Forelimb muscle (tissue), 1 donor: ENCODE data around the gene PDZK1IP1. TPM values are rescaled to one million over a fixed set of nuclear protein-coding genes. Genes with fewer than 3 reads are reported as not detected.

Source experiments
- DNase-seq: peaks from one replicate; pipeline ENCODE4 v3.0.0-alpha.2; 2013; ENCODE audit warnings: low read depth
- polyA plus RNA-seq: library from polyadenylated mRNA; unstranded; fragments of 120-200 nt; gene quantifications from one replicate; pipeline ENCODE4 v1.2.1, GENCODE V29; 2013; ENCODE audit not compliant: insufficient read length

Gene PDZK1IP1, protein sequence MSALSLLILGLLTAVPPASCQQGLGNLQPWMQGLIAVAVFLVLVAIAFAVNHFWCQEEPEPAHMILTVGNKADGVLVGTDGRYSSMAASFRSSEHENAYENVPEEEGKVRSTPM
- polyA plus RNA-seq: not detected

DNA sequence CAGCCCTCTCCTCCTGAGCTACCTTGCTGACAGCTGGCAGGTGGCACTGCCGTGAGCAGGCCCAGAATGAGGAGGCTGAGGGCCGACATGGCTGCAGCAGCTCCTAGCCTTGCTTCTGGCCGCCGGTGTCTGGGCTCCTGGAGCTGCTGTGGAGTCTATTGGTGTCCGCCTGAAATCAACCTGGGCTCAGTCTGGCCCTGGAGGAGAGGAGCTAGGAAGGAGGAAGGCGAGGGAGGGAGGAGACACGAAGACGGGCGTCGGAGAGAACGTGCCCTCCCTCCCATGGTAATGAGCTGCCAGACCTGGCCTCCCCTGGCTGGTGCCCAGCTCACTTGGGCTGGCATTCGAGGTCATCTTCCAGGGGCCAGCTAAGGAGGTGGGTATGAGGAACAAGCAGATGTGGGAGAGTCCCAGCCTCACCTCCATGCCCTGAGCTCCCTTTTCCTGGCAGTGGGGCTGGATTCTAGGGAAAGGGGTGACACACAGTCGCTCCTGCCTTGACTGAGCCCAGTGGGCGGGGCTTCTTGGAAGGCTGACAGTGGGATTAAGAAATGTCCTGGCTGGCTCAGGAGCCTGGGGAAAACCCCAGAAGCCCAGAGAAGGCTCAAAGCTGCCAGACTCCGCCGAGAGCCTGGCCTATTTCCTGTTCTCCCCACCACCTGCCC is at the start of gene PDZK1IP1:
Gene PDZK1IP1 (minus strand): TSS at position 193 of the 665 bp plus-strand sequence. CDS start 104 bp downstream, at position 89.
- DNase-seq: no peak

DNA sequence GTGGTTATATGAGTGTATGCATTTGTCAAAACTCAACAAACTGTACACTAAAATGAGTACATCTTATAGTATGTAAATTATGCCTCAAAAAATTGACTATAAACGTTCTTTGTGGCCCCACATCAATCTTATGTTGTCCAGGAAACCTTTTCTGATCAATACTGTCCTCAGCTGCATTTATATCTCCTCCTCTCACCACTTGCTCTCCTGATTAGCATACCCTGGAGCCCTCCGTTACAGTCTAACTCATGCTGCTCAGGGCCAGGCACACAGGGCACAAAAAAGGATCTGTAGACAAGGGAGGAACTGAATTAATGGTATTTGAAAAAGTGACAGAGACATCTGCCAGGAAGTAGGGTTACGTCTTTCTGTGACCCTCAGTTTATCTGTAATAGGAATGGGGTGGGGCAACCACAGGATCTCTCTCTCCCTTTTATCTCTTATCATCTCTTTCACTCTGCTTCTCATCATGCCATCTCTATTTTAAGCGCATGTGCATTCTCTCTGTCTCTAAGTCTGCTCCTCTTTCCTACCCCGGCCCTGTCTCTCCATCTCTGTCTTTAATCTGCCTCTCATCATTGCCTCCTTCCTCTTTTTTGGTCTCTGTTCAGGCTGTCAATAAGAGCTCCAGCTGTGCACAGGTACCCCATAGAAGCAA is 49.2 kb upstream of the PDZK1IP1 start:
- no peak for DNase-seq

DNA sequence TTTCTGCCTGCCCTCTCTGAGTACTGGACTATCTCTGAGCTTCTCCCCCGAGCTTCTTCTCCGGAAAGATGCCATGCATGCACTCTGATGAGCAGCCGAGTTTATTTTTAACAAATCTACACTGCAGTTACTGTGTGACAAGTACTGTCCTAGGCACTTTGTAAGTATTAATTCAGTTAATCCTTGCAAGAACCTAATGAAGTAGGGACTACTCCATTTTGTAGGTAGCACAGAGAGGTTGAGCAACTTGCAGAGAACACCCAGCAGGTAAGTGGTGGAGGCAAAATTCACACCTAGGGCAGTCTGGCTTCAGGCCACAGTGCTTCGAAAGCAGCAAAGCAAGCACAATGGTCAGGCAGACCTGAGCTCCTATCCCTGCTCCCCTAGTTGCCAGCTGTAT is 46.0 kb upstream of the PDZK1IP1 start:
- no peak for DNase-seq

DNA sequence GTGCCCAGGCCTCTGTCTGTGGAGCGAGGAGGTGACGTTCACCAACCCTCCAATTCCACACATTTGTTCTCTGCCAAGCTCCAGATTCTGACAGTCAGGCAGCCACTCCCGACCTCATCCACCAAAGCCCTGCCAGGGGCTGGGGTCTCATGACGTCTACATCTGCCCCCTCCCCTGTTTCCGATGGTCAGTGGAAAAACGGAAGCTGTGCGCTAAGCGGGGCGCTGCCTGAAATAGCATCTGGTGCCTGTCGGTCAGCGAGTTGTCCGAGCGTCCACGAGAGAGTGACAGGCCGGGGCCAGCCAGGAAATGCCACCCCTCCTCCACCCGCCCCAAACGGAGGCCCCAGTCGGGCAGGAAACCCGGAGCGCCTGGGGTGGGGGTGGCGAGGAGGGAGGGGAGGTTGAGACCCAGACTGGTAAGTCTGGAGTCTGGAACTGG is 45.4 kb upstream of the PDZK1IP1 start:
- no peak for DNase-seq

DNA sequence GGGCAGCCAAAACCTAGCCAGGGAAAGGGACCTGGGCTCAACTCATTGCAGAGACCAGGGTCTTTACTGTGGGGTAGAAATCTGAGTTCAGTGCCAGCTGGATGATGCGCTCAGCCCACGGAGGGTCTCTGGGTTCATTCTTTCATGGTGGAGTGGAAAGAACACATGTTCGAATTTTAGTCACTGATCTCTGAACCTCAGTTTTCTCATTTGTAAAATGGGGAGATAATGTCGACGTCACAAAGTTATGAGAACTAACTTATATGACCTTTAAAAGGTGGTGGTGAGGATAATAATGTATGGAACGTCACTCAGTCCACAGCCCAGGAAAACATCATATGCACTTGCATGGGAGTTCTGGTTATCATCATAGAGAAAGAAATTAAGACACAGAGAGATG is 43.4 kb upstream of the PDZK1IP1 start:
- DNase-seq: no peak

DNA sequence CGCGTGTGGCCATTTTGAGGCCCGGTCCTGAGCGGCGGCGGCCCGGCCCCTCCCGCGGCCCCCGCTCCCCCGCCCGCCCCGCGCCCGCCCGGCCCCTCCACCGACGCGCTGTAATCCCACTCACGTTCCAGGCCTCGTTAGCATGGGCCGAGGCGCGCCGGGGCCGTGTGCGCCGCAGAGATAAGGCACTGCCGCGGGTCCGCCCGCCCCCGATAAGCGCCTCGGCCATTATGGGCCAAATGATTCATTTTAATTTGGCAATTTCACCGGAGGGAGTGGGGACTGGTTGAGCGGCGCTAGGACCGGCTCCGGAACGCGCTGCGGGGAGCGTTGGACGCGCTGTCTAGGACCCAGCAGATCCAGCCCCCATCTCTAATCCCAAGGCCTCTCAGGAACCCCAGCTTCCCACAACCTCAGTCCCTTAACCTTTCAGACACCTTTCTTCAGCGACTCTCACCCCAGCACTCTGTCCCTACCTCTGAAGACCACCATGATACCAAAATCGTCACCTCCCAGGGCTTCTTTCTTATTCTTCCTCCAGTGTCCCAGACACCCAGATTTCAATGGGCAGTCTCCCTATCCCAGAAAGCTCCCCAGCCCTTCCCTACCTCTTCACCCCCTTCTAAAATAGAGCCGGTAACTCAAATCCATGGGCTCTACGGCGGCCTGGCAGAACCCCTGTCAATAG is 42.5 kb upstream of the PDZK1IP1 start, which contains the start of gene TAL1:
Gene TAL1 (minus strand): TSS at position 39 of the 688 bp plus-strand sequence. CDS start 6,337 bp downstream, outside the sequence.
- no peak for DNase-seq

DNA sequence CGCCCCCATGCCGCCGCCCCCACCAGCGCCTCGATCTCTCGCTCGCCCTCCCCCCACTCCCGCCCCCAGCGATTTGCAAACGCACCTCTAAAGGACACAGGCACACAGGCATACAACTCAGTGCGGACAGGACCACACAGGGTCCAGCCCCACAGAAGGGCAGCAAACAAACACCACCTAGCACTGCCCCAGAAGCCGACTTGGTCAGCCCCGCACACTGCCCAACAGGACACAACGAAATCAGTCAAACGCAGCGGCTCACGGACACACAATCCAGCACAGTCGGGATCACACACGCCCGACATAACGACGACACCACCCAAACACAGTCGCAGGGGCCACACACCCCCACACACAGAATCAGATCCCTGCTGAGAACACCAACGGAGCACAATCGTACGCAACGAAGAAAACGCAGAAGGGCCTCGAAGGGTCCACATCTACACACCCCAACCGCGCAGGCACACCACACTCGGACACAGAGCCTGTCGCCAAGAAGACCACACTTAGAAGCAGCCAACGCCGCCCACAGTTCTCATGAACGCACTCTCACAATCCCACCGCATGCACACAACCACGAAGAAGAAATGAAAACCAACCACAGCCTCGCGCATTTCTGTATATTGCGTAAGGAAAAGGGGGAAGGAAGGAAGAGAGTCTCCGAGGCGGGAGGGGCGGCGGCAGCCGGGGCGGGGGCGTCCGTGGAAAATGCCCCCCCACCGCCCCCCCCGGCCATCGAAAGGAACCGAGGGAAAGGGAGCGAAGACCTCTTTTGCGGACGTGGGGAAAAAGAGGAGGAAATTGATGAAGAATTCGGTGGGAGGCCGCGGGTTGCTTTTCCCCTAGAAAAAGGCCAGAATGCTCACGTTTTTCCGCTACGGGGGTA is 41.7 kb upstream of the PDZK1IP1 start:
- DNase-seq: no peak

DNA sequence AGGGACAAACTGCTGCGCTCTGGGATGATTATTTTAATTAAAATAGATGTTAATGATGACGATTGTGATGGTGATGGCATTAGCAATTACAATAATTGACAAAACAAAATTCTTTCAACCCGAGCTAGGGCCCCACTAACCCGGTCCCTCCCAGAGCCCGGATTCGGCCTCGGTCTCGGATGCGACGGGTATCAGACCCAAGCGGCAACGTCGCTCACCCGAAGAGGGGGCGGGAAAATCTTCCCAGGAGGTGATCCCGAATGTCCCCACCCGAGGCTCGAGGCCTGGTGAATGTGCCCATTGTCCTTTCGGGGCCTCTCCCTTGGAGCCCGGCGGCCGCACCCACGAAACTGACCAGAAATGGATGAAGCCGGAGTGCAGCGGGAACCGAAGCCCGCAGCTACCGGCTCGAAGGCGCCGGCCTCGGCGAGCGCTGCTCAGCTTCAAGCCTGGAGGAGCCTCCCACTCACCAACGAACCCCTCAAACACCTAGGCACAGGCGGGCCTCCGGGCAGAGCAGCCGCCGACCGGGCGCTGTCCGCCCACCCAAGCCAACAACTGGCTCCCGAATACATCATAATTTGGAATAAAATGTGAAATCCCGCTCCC is 41.0 kb upstream of the PDZK1IP1 start:
- DNase-seq: no peak

DNA sequence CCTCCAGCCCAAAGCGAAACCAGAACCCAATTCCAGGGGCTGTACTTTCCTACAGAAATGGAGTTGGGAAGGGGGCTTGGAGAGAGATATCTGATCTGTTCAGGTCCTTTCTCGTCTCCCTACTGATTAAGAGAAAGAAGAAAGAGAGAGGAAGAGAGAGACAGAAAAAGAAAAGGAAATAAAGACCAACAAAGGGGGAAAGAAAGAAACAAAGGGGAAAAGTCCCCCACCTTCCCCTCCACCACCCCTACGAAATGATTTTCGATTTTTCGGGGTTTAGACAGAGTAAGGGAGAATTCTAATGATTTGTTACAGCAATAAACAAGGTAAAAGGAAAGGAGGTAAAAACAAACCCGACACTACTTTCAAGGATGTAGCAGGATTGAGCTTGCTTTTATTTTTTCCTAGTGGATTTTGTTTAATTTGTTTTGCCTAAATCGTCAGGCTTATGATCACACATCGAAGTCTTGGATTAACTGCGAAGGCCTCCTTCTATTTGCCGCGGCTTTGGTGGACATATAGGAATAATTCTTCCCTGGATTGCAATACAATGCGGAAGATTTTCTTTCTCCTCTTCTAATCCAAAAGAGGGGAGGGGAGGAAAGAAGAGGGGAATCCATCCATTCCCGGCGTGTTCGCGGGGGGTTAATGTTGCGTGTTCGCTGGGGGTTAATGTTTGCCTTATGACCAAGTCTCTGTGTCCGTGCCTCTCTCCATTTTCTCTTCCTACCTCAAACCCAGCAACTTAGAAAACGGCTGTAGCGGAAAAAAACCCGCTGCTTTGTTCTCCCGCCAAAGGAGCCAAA is 40.3 kb upstream of the PDZK1IP1 start:
- no peak for DNase-seq

DNA sequence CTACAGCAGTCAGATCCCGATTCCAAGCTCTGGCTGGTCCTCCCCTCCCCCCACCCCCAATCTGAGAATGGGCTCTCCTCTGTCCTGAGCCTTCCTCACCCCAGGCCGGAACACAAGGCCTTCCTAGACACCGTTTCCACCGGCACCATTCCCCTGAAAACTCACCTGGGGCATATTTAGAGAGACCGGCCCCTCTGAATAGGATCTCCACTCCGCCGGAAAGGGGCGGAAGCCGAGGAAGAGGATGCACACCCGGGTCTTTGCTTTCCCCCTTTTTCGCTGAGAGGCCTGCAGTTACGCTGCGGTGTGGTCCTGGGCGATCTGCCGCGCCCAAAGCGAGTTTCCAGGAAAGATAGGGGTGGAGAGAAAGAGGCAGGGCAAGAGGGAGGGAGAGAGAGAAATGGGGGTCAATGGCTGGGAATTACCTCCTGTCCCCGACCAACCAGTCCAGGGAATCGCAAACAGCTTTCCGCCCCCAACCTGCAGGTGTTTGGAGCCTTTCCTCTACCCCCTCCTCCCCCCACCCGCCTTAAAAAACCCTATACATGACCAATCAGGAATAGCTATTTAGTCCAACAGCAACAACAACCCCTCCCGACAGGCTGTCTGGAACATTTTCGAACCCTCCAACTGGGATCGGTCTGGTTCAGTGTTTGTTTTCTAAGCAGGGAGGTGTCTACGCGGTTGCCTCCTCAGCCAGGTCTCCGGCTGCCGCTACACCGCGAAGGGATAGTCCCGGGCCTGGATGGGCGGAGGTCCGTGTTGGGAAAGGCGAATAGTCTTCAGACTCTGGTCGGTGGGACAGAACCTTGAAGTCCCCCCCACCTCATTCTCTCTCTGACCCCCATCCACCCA is 39.4 kb upstream of the PDZK1IP1 start:
- DNase-seq: no peak

DNA sequence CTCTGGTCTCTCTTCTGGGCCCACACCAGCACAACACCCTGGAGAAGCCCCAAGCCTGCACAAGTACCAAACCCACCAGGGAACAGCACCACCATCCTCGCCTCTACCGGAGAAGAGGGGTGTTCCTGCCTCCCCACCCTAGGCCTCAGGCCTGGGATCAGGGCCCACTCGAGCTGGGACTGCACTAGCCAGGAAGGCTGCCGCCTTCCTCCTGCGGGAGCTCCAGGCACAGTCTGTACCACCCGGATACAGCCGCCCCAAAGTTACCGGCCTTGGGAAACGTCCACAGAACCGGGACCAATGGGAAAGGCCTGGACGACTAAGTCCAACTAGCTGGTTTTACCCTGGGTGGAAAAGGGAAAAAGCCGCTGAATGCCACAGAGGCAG is 38.8 kb upstream of the PDZK1IP1 start:
- DNase-seq: no peak

DNA sequence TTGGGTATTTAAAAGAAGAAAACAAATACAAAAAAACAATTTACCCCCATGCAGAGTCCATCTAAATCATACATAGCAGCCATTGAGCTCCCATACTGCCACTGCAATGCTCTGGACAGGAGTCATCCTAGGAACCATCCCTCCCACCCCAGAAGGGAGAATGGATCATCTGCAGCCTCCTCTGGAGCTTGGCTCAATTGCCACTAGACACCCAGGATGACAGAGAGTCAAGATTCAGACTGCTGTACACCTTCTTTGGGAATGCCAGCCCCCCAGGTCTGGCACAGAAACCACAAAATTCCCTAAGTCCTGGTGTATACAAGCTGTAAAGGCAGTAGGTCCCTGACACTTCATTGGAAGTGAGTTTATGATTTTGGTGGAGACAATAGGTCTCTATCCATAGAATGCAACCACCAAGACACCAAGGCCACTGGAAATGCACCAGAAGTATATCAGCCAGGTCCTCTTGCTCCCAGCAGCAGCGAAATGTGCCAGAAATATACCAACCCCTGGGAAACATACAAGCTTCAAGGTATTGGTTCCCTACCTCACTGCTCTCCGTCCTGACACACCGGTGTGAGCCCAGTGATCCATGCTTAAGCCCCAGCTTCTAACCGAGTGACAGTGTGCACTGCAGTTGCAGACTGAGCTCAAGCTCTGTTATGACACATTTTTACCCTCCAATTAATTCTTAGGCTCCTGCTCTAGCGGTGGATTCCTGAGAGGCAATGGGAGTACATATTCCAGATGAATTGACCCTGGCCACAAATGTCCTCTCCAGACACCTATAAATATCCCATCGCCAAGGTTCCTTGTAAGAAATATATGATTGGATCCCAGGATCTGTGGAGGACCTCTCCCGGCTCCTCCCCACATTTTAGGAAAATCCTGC is 37.8 kb upstream of the PDZK1IP1 start:
- no peak for DNase-seq

DNA sequence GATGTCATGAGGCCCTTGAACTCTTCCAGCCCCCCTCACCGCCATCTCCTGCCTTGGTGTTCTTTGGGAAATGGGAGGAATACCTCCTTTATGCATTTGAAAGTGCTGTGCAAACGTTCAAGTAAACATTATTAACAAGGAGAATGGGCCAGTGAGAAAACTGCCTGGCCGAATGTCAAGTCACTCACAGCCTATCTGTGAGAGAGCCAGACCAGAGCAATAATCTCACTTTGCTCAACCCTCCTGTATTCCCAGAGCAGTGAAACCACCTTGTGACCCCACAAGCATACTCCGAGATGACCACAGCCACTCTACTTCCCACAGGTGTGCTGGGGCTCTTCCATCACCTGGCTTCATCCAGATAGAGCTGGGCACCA is 37.0 kb upstream of the PDZK1IP1 start:
- DNase-seq: no peak

DNA sequence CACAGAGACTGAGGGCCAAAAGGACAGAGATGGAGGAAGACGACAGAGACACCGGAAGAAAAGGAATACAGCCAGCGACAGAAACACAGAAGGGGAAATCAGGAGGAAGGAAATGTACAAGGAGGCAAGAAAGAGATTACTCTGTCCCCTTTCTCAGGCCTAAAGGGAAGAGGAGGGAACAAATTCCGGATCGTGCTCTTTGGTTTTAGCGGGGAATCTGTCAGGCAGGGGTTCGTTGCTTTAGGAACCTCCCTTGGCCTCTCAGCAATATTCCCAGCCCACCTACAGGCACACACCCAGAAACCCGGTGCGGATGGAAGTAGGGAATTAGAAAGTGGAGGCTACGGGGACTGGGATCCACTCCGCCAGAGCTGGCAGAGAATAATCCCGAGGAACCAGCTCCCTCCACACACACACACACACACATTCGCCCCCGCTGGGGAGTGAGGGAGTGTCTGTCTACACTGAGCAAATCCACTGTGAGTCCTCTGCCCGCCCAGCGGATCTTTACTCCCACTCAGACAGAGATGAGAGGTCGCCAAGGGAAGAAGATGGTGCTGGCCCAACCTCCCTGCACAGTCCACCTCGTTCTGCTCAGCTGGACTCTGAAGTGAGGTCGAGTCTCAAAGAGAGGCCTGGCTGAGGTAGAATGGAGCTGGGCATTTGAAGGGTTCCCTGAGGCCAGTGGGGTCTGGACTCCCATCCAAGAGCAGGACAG is 36.4 kb upstream of the PDZK1IP1 start:
- no peak for DNase-seq

DNA sequence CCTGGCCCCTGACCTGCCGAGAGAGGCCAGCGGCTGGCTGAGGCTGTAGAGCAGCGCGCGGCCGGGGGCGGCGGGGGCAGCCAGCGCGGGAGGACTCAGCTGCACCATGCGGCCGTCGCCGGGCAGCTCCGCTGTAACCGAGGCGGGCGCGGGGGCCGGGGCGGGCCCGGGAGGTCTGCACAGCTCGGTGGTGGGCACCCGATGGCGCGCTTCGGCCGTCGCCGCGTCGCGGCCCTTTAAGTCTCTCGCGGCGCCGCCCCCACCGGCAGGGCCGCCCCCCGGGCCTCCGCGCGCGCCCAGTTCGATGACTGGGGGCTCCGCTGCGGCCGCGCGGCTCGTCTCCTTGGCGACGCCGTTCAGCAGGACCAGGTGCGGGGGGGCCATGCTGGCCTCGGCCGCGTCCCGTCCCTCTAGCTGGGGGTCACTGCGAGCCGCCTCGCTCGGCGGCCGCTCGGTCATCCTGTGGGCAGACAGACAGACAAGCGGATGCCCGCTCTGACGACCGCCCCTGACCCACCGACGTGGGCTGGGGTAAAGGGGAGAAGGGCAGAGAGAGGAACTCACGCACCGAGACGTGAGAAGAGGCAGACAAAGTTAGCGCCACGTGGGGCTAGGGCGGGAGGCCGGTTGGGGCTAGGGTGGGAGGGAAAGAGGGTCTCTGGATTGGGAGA is 35.7 kb upstream of the PDZK1IP1 start:
- DNase-seq: no peak

DNA sequence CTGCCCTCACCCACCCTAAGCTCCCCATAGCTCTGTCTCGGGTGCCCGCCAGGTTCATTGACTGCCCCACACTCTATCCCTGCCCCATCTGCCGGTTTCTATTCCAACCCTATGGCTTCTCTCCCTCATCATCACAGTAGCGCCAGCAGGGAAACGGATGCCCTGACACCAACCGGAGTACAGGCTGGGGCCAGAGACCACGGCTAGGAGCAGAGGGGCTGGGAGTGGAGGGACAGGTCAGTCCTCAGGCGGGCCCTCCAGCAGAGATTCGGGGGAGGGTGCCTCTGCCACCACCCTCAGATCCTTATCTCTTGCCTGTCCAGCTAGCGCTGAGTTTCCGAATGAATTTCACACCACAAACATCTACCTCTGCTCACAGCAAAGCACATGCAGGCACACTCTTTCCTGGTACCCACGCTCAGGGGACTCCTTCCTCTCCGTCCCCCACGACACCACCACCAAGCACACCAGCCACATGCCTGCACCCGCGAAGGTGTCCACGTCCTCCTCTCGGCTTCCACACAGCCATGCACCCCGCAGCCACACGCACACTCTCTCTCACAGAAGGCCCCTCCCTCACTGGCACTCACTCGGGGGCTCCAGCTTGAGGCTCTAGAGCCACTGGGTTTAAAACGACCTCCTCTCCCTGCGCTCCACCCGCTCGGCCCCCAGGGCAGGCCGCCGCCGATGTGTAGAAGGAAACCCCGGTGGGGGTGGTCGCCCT is 35.0 kb upstream of the PDZK1IP1 start:
- DNase-seq: no peak
